Activated CD8-positive, alpha-beta memory T cell treated with anti-CD3 and anti-CD28 coated beads, Interleukin-2, amount 10 ng/mL, durations not matched to agents 7 days and 5 days (primary cell): ENCODE results near the gene PHC3. TPM values are rescaled to one million over a fixed set of nuclear protein-coding genes. Genes with fewer than 3 reads are reported as not detected.
"Not testable (repeated sequence)": the region's sequence is repeated elsewhere in the genome, so short reads cannot be mapped to it uniquely, and the experiment has no call there.

Experiments used
- ATAC-seq: fragments of 150-1000 bp; cut with Tn5 transposase; one replicate; pipeline ENCODE4 v1.10.0; 2021; ENCODE audit warnings: moderate library complexity
- CTCF ChIA-PET: fragments of 350-600 bp; sonication (Branson Sonifier 250); formaldehyde crosslinking; loops from one replicate; lab custom pipeline; 2021; ENCODE audit warnings: antibody characterized with exemption; lab: Charles Lee
- DNase-seq: peaks from one replicate; pipeline ENCODE4 v3.0.0-alpha.2; 2020
- H3K27ac Mint-ChIP-seq: one replicate; pipeline ENCODE4 v1.8.0; 2021; ENCODE audit warnings: mild to moderate bottlenecking, mixed read lengths
- H3K27me3 Mint-ChIP-seq: one replicate; pipeline ENCODE4 v1.8.0; 2021; ENCODE audit warnings: mixed read lengths
- H3K36me3 Mint-ChIP-seq: one replicate; pipeline ENCODE4 v1.8.0; 2021; ENCODE audit warnings: mild to moderate bottlenecking, mixed read lengths
- H3K4me1 Mint-ChIP-seq: one replicate; pipeline ENCODE4 v1.8.0; 2021; ENCODE audit warnings: mixed read lengths
- H3K4me3 Mint-ChIP-seq: one replicate; pipeline ENCODE4 v1.8.0; 2021; ENCODE audit warnings: mild to moderate bottlenecking, moderate library complexity, mixed read lengths
- H3K9me3 Mint-ChIP-seq: one replicate; pipeline ENCODE4 v1.8.0; 2022; ENCODE audit warnings: low read depth, mixed read lengths
- total RNA-seq, 2 experiments: library from RNA; stranded (reverse); gene quantifications; one replicate each; pipeline ENCODE4 v1.2.3, GENCODE V29; 2021

The PHC3 gene
- total RNA-seq, 2 experiments from 2014 or later, result 51.4 to 78.3 TPM

DNA sequence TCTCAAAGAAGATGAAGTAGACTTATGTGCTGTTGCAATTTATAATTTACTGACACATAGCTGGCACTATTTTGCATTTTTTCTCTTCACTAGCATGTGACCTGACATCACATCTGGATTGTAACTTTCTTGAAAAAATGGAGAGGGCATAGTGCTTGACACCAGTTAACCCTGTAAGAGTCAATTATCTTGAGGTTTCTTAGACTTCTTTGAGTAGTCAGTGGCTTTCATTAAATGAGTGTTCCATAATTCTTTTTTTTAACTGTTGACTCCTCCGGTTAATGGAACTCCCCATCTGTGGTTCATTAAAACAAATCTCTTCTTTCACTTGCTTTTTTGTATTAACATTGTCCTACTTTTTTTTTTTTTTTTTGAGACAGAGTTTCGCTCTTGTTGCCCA lies 23.8 kb upstream of the PHC3 start:
- peaks cover 2% of the 10 kb centered on the region for H3K9me3 Mint-ChIP-seq
- H3K4me1 Mint-ChIP-seq, result no peaks in the 10 kb centered on the region
- H3K27ac Mint-ChIP-seq, result no peak overlapping the region
- CTCF ChIA-PET, result no interaction called here
- H3K27me3 Mint-ChIP-seq, result peaks cover 17% of the 10 kb centered on the region
- H3K4me3 Mint-ChIP-seq, result no peak overlapping the region
- ATAC-seq (no peak), DNase-seq (no peak)
- H3K36me3 Mint-ChIP-seq, result no peaks in the 10 kb centered on the region

DNA sequence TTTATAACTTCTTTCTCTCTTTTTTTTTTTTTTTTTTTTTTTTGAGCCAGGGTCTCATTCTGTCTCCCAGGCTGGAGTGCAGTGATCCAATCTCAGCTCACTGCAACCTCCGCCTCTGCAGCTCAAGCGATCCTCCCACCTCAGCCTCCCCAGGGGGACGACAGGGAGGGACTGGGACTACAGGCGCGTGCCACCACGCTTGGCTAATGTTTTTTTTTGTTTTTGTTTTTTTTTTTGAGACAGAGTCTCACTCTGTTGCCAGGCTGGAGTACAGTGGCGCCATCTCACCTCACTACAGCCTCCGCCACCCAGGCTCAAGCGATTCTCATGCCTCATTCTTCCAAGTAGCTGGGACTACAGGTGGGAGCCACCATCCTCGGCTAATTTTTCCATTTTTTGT lies 23.0 kb upstream of the PHC3 start:
- Mint-ChIP-seq H3K27me3 (peaks cover 19% of the 10 kb centered on the region), H3K27ac (no peak overlapping the region), H3K36me3 (no peaks in the 10 kb centered on the region), H3K9me3 (no peaks in the 10 kb centered on the region), H3K4me1 (peaks cover 3% of the 10 kb centered on the region), H3K4me3 (no peak overlapping the region)
- CTCF ChIA-PET, result no interaction called here
- DNase-seq (no peak), ATAC-seq (no peak)

DNA sequence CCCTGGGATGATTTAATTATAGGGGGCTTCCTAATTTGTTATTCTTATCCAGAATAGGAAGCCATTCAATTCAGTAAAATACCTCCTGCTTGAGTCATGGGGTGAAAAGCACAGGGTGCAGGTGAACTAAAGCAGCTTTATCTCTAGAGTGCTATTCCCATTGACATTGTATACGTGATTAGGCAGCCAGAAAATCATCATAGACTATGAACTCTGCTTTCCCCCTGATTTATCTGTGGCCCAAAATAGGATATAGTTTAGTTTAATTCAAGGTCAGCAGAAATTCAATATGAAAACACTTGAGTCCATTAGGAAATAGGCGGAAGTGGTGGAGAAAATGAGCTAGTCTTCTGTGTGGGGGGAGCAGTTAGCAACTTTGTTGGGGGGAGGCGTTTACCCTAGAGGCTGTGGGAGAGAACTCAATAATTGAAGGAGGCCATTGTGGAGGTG lies 22.5 kb upstream of the PHC3 start:
- H3K9me3 Mint-ChIP-seq, result no peaks in the 10 kb centered on the region
- CTCF ChIA-PET, result interaction anchor here (0.6 kb wide), 1 partner anchor 156 kb away, joined by 3 read pairs; no protein-coding TSS in a partner anchor
- peaks cover 3% of the 10 kb centered on the region for H3K4me1 Mint-ChIP-seq
- H3K27ac Mint-ChIP-seq, result no peak overlapping the region
- peaks cover 24% of the 10 kb centered on the region for H3K27me3 Mint-ChIP-seq
- H3K36me3 Mint-ChIP-seq, result no peaks in the 10 kb centered on the region
- DNase-seq (no peak), ATAC-seq (no peak)
- no peak overlapping the region for H3K4me3 Mint-ChIP-seq

- DNase-seq, result no peak
- CTCF ChIA-PET, result interaction anchor here (1.0 kb wide), 1 partner anchor 19 kb away, joined by 4 read pairs; the partner anchor contains the start of gene PRKCI
- no peaks in the 10 kb centered on the region for H3K9me3 Mint-ChIP-seq
- ATAC-seq, result no peak
- H3K36me3 Mint-ChIP-seq, result no peaks in the 10 kb centered on the region
- no peak overlapping the region for H3K4me3 Mint-ChIP-seq
- peaks cover 3% of the 10 kb centered on the region for H3K4me1 Mint-ChIP-seq
- H3K27me3 Mint-ChIP-seq, result peaks cover 23% of the 10 kb centered on the region
- no peak overlapping the region for H3K27ac Mint-ChIP-seq
Measured at GRCh38 chr3:170203457-170203856, 21.9 kb upstream of the PHC3 start.

DNA sequence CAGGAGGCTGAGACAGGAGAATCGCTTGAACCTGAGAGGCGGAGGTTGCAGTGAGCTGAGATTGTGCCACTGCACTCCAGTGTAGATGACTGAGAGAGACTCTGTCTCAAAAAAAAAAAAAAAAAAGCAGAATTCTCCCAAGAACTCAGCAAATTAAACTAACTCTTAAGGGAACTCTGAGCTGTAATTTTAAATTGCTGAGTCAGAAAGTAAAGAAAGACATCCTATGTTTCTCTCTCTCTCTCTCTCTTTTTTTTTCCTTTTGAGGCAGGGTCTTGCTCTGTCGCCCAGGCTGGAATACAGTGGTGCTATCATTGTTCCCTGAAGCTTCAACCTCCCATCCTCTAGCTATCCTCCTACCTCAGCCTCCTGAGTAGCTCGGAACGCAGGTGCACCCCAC lies 20.0 kb upstream of the PHC3 start:
- H3K4me1 Mint-ChIP-seq, result peaks cover 3% of the 10 kb centered on the region
- H3K27me3 Mint-ChIP-seq, result peaks cover 26% of the 10 kb centered on the region
- DNase-seq, result no peak
- CTCF ChIA-PET, result interaction anchor here (0.6 kb wide), 1 partner anchor 12 kb away, joined by 4 read pairs; no protein-coding TSS in a partner anchor
- no peaks in the 10 kb centered on the region for H3K36me3 Mint-ChIP-seq
- no peak overlapping the region for H3K4me3 Mint-ChIP-seq
- no peak overlapping the region for H3K27ac Mint-ChIP-seq
- no peak for ATAC-seq
- no peaks in the 10 kb centered on the region for H3K9me3 Mint-ChIP-seq

DNA sequence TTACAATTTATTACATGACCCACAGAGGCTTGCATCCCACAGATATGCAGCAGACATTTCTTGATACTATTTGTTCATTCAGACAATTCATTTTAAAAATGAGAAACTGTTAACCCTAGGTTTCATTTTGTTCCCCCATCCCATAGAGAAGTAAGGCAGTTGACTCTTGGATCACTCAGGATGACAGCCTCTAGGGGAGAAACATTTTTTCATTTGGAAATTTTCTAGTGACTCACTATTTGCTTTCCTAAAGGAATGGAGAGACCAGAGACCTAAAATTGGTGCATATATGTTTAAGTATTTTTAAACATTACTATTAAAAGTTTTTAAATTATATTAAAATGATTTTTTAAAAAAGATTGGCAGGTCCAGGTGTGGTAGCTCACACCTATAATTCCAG lies 19.5 kb upstream of the PHC3 start:
- CTCF ChIA-PET, result no interaction called here

DNA sequence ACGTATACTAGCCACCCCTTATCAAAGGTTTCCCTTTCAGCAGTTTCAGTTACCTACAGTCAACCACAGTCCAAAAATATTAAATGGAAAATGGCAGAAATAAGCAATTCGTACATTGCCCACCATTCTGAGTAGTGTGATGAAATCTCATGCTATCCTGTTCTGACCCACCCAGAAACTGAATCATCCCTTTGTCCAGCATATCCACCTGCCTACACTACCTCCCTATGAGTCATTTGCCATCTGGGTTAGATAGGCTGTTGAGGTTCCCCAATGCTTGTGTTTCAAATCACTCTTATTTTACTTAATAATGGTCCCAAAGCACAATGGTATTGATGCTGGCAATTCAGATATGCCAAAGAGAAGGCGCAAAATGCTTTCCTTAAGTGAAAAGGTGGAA lies 15.3 kb upstream of the PHC3 start:
- H3K36me3 Mint-ChIP-seq, result no peaks in the 10 kb centered on the region
- CTCF ChIA-PET, result no interaction called here
- H3K27me3 Mint-ChIP-seq, result peaks cover 42% of the 10 kb centered on the region
- ATAC-seq, result no peak
- H3K4me1 Mint-ChIP-seq, result peaks cover 3% of the 10 kb centered on the region
- H3K27ac Mint-ChIP-seq, result no peak overlapping the region
- DNase-seq, result no peak
- no peaks in the 10 kb centered on the region for H3K9me3 Mint-ChIP-seq
- no peak overlapping the region for H3K4me3 Mint-ChIP-seq

More for the DNA sequence above, 19.5 kb upstream of the PHC3 start:
- Mint-ChIP-seq H3K4me3 (no peak overlapping the region), H3K27me3 (peaks cover 28% of the 10 kb centered on the region), H3K4me1 (peaks cover 3% of the 10 kb centered on the region), H3K9me3 (no peaks in the 10 kb centered on the region), H3K36me3 (no peaks in the 10 kb centered on the region), H3K27ac (no peak overlapping the region)
- DNase-seq, result no peak
- ATAC-seq, result no peak

GRCh38 chr3:170195759-170196158 lies 14.2 kb upstream of the PHC3 start:
- H3K9me3 Mint-ChIP-seq, H3K4me3 Mint-ChIP-seq, H3K4me1 Mint-ChIP-seq, H3K27ac Mint-ChIP-seq, DNase-seq, H3K36me3 Mint-ChIP-seq, CTCF ChIA-PET, ATAC-seq: not testable (repeated sequence)
- H3K27me3 Mint-ChIP-seq, result peaks cover 39% of the 10 kb centered on the region

- Mint-ChIP-seq H3K9me3 (no peaks in the 10 kb centered on the region), H3K27me3 (peaks cover 10% of the 10 kb centered on the region), H3K27ac (no peak overlapping the region), H3K4me3 (no peak overlapping the region), H3K4me1 (peaks cover 11% of the 10 kb centered on the region), H3K36me3 (no peaks in the 10 kb centered on the region)
- ATAC-seq, result peak; percentile 55
- CTCF ChIA-PET, result interaction anchor here (0.6 to 1.7 kb wide), 8 partner anchors 12 to 625 kb away, joined by 3 to 4 read pairs (median 4); no protein-coding TSS in a partner anchor
- no peak for DNase-seq
Measured at GRCh38 chr3:170189398-170190256, 8.1 kb upstream of the PHC3 start.

DNA sequence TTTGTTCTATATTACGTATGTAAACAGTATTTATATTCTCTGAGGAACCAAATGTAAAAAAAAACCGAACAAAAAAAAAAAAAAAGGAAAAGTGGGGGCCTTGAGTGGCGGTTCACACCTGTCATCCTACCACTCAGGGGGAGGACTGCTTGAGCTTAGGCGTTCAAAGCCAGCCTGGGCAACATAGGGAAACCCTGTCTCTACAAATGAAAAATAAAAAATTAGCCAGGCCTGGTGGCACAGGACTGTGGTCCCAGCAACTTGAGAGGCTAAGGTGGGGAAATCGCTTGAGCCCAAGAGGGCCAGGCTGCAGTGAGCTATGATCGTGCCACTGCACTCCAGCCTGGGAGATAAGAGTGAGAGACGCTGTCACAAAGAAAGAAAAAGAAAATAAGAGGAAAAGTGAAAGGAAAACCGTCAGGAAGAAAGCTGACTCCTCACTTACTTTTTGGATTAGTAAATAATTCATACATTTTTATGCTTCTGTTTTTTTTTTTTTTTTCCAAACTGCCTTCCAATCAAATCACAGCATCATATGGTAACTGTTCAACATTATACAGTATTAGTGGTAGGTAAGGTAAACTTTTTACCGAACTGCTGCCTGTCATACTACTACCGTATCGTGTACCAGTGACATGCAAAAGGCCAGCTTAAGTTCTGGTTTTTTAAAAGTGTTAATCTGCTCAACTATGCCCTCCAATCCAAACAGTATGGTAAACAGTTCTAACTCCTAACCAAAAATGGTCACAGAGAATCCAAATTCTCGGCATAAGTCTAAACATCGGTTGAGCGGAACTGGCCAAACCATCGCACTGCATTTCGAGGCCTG lies 1.2 kb downstream of the PHC3 start:
- Mint-ChIP-seq H3K4me3 (peak overlapping the region; percentile 89), H3K4me1 (peaks cover 22% of the 10 kb centered on the region), H3K36me3 (peaks cover 30% of the 10 kb centered on the region), H3K9me3 (no peaks in the 10 kb centered on the region), H3K27ac (peak overlapping the region; percentile 100), H3K27me3 (no peaks in the 10 kb centered on the region)
- peak; percentile 44 for DNase-seq
- CTCF ChIA-PET, result interaction anchor here (0.6 to 1.7 kb wide), 3 partner anchors 35 to 731 kb away, joined by 3 to 6 read pairs (median 4); no protein-coding TSS in a partner anchor
- peak; percentile 25 for ATAC-seq

GRCh38 chr3:170179432-170179831 lies 2.1 kb downstream of the PHC3 start:
- Mint-ChIP-seq H3K9me3 (no peaks in the 10 kb centered on the region), H3K27ac (peak overlapping the region; percentile 100), H3K4me1 (peaks cover 27% of the 10 kb centered on the region), H3K36me3 (peaks cover 37% of the 10 kb centered on the region), H3K27me3 (no peaks in the 10 kb centered on the region), H3K4me3 (peak overlapping the region; percentile 89)
- no peak for DNase-seq
- CTCF ChIA-PET, result interaction anchor here (1.4 kb wide), 1 partner anchor 407 kb away, joined by 3 read pairs; the partner anchor contains the start of gene MYNN
- no peak for ATAC-seq

DNA sequence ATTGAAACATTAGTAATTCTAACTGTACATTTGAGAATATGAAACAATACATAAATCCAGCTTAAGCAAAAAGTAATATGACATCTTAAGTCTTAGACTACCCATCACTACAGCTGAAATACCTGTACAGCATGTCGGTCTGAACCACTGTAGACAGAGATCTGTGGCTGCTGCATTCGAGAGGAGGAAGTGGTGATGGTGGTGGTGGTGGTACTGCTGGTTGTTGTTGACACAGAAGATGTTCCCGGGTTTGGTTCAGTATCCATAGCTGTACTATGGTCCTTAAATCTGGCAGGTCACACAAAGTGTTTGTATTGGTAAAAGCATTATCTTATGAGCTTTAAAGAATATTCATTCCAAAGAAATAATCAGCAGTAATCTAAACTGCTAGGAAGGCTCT lies 2.9 kb downstream of the PHC3 start:
- ATAC-seq, result peak; percentile 34
- Mint-ChIP-seq H3K9me3 (no peaks in the 10 kb centered on the region), H3K4me3 (peak overlapping the region; percentile 62), H3K36me3 (peaks cover 41% of the 10 kb centered on the region), H3K27me3 (no peaks in the 10 kb centered on the region), H3K4me1 (peaks cover 30% of the 10 kb centered on the region), H3K27ac (peak overlapping the region; percentile 68)
- CTCF ChIA-PET, result interaction anchor here (0.9 to 1.6 kb wide), 3 partner anchors 11 to 406 kb away, joined by 3 read pairs; partner anchors contain the start of gene MYNN
- DNase-seq, result peak; percentile 89

DNA sequence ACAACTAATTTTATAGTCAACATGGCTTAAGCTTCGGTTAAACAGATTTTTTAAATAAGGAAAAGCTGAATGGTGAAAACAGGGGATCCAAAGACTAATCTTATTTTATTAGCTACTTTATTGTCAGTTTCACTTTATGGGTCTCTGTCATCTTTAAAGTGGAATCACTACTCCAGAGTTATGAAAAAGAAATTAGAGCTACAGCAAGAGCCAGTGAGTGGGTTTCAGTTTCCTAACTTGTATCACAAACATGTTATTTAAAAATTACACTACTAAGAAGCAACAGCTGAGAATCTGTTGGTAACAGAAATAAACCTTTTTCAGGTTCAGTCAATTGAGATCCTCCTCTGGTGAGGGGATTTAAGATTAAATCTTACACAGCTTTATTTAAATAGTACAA lies 10.0 kb downstream of the PHC3 start:
- Mint-ChIP-seq H3K27ac (peak overlapping the region; percentile 80), H3K36me3 (peaks cover 70% of the 10 kb centered on the region), H3K9me3 (no peaks in the 10 kb centered on the region), H3K27me3 (no peaks in the 10 kb centered on the region), H3K4me1 (peaks cover 42% of the 10 kb centered on the region), H3K4me3 (peak overlapping the region; percentile 52)
- ATAC-seq (peak; percentile 72), DNase-seq (no peak)
- CTCF ChIA-PET, result interaction anchor here (0.7 to 2.5 kb wide), 4 partner anchors 11 to 308 kb away, joined by 3 to 9 read pairs (median 4); partner anchors contain the start of gene PHC3
